ENCODE measurements around the gene RPTOR. TPM values are rescaled to one million over a fixed set of nuclear protein-coding genes. Genes with fewer than 3 reads are reported as not detected.

RPTOR gene
- total RNA-seq, 6 donors from 2014 or later, result 26.8 to 109 (median 36.8) TPM

- Histone ChIP-seq H3K27me3 (no peaks in the 10 kb centered on the region), H3K4me1 (peaks cover 12 to 15% (median 14%) of the 10 kb centered on the region in 4 donors), H3K27ac (peak overlapping the region in 2 of 4 donors; percentile 47 to 78), H3K9me3 (no peaks in the 10 kb centered on the region), H3K36me3 (no peaks in the 10 kb centered on the region), H3K4me3 (no peak overlapping the region)
- TF ChIP-seq POLR2A (IDR thresholded peaks at IDR 0.05) (no peak), CTCF (IDR thresholded peaks at IDR 0.05) (no peak), EP300 (IDR thresholded peaks at IDR 0.05) (no peak), POLR2AphosphoS5 (IDR thresholded peaks at IDR 0.05) (no peak)
- WGBS, 2 donors, result 91 to 92% methylated on average over 3 to 8 of the region's 8 CpGs
- no peak for ATAC-seq (ENCODE audit: low FRiP score in 2 of 2)
- no peak for DNase-seq
Observed at GRCh38 chr17:80650331-80650672, 105.7 kb downstream of the RPTOR start.

GRCh38 chr17:80650751-80651518 is 106.3 kb downstream of the RPTOR start:
- Histone ChIP-seq H3K4me1 (peaks cover 12 to 15% (median 14%) of the 10 kb centered on the region in 4 donors), H3K36me3 (no peaks in the 10 kb centered on the region), H3K27ac (no peak overlapping the region), H3K27me3 (no peaks in the 10 kb centered on the region), H3K4me3 (no peak overlapping the region), H3K9me3 (no peaks in the 10 kb centered on the region)
- no peak for DNase-seq
- WGBS, 2 donors, result 91 to 93% methylated on average over 17 of the region's 17 CpGs
- ATAC-seq (ENCODE audit: low FRiP score in 2 of 2), result no peak
- TF ChIP-seq CTCF (IDR thresholded peaks at IDR 0.05) (no peak), POLR2A (IDR thresholded peaks at IDR 0.05) (no peak), EP300 (IDR thresholded peaks at IDR 0.05) (no peak), POLR2AphosphoS5 (IDR thresholded peaks at IDR 0.05) (no peak)

GRCh38 chr17:80652756-80653330 is 108.2 kb downstream of the RPTOR start:
- ATAC-seq (ENCODE audit: low FRiP score in 2 of 2) (no peak), DNase-seq (no peak)
- H3K36me3 ChIP-seq, result no peaks in the 10 kb centered on the region
- peaks cover 12 to 15% (median 14%) of the 10 kb centered on the region in 4 donors for H3K4me1 ChIP-seq
- peaks cover 0 to 9% (median 2%) of the 10 kb centered on the region in 4 donors for H3K9me3 ChIP-seq
- WGBS, 2 donors, result 83 to 84% methylated on average over 3 of the region's 3 CpGs
- H3K27me3 ChIP-seq, result no peaks in the 10 kb centered on the region
- no peak overlapping the region for H3K27ac ChIP-seq
- TF ChIP-seq POLR2AphosphoS5 (IDR thresholded peaks at IDR 0.05) (no peak), POLR2A (IDR thresholded peaks at IDR 0.05) (no peak), CTCF (IDR thresholded peaks at IDR 0.05) (no peak), EP300 (IDR thresholded peaks at IDR 0.05) (no peak)
- H3K4me3 ChIP-seq, result no peak overlapping the region

GRCh38 chr17:80653856-80654255 is 109.2 kb downstream of the RPTOR start:
- 96 to 100% methylated on average over 3 to 6 of the region's 6 CpGs for WGBS, 2 donors
- Histone ChIP-seq H3K9me3 (peaks cover 0 to 9% (median 2%) of the 10 kb centered on the region in 4 donors), H3K27me3 (no peaks in the 10 kb centered on the region), H3K4me3 (no peak overlapping the region), H3K27ac (no peak overlapping the region), H3K4me1 (peaks cover 12 to 15% (median 14%) of the 10 kb centered on the region in 4 donors), H3K36me3 (no peaks in the 10 kb centered on the region)
- ATAC-seq (ENCODE audit: low FRiP score in 2 of 2) (no peak), DNase-seq (no peak)
- TF ChIP-seq POLR2A (IDR thresholded peaks at IDR 0.05), result no peak
- no peak for TF ChIP-seq POLR2AphosphoS5 (IDR thresholded peaks at IDR 0.05)

GRCh38 chr17:80655608-80656007 is 111.0 kb downstream of the RPTOR start:
- DNase-seq (no peak), ATAC-seq (ENCODE audit: low FRiP score in 2 of 2) (no peak)
- Histone ChIP-seq H3K36me3 (no peaks in the 10 kb centered on the region), H3K27me3 (no peaks in the 10 kb centered on the region), H3K9me3 (peaks cover 0 to 9% (median 2%) of the 10 kb centered on the region in 4 donors), H3K4me1 (no peaks in the 10 kb centered on the region), H3K27ac (no peak overlapping the region), H3K4me3 (no peak overlapping the region)
- TF ChIP-seq POLR2AphosphoS5 (IDR thresholded peaks at IDR 0.05), result no peak
- no peak for TF ChIP-seq CTCF (IDR thresholded peaks at IDR 0.05)
- no peak for TF ChIP-seq POLR2A (IDR thresholded peaks at IDR 0.05)
- no peak for TF ChIP-seq EP300 (IDR thresholded peaks at IDR 0.05)
- WGBS, 2 donors, result 92 to 97% methylated on average over 7 of the region's 7 CpGs

All from upper lobe of left lung (tissue), 6 donors.